HCEC 1CT (cell line): Measurements from ENCODE around the gene PTPRD.

Experiments
- DNase-seq: peaks from one replicate; pipeline ENCODE4 v3.0.0-alpha.2; 2017

The PTPRD gene

DNA sequence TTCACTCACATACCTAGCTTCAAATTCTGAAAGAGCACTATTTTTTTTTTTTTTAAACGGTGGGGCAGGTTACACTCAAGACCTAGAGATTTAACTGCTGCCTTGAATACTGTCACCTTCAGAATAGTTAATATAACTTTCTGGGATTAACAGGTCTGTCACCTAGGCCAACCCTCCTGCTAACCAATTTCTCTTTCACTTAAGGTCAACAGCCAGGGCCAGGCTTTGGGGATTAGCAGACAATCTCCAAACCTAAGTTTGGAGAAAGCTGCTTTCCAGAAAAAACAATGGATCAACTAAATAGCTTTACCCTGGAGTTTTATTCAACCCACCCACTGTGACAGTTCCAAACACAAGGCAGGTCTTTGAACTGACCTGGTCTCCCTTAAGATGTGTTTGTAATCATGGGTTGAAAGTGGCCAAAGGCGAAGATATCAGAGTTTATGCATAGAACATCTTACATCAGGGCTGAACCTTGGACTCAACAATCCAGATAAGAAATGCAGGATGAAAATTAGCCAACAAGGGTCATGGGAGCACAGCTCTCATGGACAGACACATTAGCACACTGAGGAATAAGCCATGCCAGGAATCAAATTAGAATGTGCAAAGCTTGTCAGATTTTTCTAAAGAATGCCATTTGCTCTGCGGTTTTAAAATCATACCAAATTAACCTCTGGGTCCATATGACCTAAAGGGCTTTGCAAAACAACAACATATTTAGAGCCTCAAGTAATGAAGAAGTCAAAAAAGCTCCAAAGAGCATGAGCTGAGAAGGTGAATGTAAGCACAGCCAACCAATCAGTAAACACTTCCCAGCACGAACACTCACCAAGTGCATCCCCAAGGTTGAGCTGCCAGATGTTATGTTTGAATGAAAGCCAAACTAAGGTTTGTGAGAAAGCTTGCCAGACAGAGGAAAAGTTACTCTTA is 2274.7 kb downstream of the PTPRD start:
- DNase-seq = no peak

DNA sequence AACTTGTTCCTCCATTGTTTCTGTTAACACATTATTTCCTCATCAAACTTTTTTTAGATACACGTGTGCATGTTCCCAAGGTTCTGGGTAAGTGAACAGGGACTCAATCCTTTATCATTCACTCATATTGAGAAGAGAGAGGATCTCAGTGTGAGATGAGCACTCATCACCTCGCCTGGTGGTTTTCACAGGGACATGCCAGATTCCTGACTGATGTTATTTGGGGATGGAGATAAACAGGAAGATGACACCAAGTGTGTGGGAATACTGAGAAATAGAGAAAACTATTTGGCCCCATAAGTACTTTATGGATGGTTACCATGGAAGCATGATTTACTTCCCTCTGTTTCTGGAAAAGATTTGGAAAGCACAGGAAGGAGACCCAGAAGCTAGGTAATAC is 2279.9 kb downstream of the PTPRD start:
- DNase-seq = no peak

DNA sequence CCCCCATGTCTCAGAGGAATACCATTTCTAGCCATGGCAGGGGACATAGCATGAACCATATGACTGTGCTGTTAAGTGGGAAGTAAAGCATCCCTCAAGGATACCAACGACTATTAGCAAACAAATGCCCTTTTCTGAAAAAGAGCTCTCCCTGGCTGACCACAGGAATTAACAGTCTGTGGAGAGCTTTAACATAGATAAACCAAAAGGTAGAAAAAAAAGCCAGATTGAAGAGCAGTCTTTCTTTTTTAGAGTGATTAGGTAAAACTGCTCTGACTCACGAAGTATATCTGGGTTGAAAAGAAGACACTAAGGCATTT is 2280.5 kb downstream of the PTPRD start:
- DNase-seq = no peak

- no peak for DNase-seq
Measured at GRCh38 chr9:8331507-8332330, 2281.1 kb downstream of the PTPRD start.

GRCh38 chr9:8329561-8330283 is 2283.1 kb downstream of the PTPRD start:
- no peak for DNase-seq

DNA sequence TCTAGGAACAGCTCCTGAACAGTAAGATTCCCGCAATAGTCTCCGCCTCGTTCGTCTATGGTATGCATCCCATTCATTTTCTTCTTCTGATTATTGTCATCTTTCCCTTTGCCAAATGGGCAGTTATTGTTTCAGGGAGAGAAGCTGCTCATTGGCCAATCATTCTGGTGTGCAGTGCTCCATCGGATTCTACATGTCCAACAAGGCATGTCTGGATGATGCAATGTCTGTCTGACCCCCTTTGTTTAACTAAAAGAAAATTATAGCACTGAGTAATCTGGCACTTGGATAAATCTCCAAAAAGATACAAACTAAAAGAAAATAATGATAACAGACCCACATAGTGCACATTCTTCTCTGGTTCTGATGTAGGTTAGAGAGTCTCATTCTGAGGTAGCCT is 2297.6 kb downstream of the PTPRD start:
- DNase-seq = no peak

GRCh38 chr9:8309258-8309657 is 2303.5 kb downstream of the PTPRD start:
- DNase-seq = no peak

DNA sequence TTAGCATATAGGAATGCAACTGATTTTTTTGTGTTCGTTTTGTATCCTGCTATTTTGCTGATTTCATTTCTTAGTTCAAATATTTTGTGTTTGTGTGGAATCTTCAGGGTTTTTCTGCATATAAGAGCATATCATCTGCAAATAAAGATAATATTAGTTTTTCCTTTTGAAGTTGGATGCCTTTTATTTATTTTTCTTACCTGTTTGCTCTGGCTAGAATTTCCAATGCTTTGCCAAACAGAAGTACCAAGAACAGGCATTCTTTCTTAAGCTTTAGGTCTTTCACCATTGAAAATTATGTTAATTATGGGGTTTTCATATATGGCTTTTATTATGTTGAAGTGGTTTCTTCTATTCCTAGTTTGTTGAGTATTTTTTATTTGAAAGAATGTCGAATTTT is 2308.1 kb downstream of the PTPRD start:
- no peak for DNase-seq

DNA sequence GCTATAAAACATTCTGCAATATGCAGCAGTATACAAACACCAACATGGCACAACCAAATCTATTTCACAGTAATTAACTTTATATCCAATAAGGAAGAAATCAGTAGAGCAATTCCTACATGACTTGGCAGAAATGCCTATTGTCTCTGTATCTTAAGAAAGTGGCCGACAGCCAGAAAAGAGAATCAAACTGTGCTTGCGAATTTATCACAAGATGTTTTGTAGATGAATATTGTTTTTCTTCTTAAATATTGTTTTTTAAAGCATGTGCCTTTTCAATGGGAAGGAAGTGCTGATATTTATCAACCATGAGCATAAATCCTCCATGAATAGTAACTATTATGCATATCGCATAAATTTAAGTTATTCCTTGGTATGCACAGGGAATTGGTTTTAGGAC is 2311.5 kb downstream of the PTPRD start:
- no peak for DNase-seq

- DNase-seq = no peak
Measured at GRCh38 chr9:8297047-8297446, 2315.8 kb downstream of the PTPRD start.

DNA sequence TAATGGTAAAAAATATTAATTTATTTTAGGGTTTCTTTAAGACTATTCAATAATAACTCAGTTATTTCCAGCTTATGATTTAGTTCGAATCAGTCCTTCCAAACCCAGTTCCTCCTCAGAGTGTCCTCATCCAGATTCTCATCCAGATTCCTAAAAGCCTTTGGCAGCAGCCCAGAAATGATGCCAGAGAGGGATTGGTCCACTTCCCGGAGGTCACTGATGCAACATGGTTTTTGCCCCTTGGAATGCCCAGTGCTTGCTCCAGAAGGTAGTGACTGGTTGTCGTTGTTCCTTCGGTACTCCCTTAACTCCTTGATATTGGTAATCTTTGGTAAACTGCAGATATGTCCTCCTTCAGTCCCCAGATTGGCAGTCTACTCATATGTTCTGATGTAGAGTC is 2320.1 kb downstream of the PTPRD start:
- DNase-seq = no peak

- DNase-seq = no peak
Measured at GRCh38 chr9:8289681-8290080, 2323.1 kb downstream of the PTPRD start.

- no peak for DNase-seq
Measured at GRCh38 chr9:8287970-8288369, 2324.8 kb downstream of the PTPRD start.

DNA sequence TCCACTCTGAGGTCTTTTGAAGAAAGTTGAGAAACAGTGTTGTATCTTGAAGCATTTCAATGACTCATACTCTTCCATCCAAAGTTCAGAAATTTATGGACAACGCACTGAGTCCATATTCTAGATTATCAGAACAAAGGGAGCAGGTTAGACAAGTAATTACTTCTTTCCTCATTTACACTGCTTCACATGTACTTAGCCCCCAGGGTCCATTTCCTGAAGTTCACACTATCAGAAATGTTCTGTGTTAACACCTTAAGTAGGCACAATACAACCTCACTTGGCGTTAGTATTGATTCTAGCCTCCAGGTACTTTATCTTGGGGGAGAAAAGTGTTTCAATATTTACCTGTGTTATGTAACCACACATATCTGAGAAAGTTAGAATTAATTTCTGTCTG is 2325.3 kb downstream of the PTPRD start:
- no peak for DNase-seq

DNA sequence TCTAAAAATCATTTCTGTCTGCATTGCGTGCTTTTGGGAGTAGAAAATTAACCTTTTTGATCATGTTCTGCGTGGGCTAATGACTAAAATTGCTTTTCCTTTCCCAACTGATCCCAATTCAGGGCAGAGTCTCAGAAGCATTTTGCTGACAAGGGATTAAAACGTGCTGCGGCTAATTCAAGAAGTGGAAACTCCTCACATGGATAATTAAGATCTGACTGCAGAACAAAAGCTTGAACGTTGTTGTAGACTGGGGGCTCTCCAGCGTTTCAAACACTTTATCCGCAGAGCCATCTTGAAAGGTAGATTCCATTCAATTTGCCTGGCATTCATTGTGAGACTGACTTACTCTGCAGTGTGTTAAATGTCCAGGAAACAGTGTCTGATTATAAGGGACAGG is 2327.9 kb downstream of the PTPRD start:
- DNase-seq = no peak

DNA sequence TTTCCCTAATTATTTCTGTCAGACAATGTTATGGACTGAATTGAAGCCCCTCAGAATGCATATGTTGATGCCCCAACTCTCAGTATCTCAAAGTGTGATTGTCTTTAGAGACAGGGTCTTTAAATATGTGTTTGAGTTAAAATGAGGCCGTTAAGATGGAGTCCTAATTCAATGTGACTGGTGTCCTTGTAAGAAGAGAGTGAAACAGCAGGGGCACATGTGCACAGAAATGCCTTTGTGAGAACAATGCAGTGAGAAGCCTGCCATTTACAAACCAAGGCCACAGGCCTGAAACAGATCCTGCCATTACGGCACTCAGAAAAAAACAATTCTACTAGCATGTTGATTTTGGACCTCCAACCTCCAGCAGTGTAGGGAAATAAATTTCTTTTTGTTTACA is 2330.3 kb downstream of the PTPRD start:
- no peak for DNase-seq

- no peak for DNase-seq
Measured at GRCh38 chr9:8280811-8281210, 2332.0 kb downstream of the PTPRD start.

DNA sequence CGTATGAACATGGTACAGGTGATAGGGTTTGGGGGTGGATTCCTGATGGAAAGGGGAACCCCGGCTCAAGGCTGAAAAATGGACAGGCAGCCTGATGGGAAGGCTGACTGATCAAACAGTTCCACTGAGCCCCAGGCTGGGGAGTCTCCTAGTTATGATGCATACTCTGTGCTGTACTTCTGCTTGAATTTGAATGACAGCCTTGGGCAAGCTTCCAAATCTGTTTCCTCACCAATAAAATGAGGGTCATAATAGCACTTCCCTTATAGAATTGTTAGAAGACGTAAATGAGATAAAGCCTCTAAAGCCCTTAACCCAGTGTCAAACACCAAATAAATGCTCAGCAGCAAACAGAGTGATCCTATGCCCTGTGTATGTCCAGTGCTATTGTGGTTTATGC is 2334.8 kb downstream of the PTPRD start:
- DNase-seq = no peak

GRCh38 chr9:8270235-8270634 is 2342.6 kb downstream of the PTPRD start:
- DNase-seq = no peak

DNA sequence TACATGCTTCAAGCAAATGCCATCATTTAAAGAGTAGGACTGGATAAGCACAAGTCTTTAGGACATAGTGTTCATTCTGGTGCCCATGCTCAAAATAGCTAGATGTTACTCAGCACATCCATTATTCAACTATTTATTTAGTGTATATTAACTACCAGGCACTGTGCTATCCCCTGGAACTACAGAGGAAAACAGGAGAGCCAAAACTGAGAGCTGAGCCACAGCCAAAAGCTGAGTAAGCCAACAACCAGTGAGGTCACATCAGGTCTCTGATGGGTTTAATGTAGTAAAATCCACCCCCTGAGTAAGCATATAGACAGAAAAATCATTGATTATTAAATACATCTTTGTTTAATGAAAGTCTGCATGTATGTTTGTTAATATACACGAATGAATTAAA is 2343.9 kb downstream of the PTPRD start:
- no peak for DNase-seq

GRCh38 chr9:8268216-8268878 is 2344.5 kb downstream of the PTPRD start:
- no peak for DNase-seq

DNA sequence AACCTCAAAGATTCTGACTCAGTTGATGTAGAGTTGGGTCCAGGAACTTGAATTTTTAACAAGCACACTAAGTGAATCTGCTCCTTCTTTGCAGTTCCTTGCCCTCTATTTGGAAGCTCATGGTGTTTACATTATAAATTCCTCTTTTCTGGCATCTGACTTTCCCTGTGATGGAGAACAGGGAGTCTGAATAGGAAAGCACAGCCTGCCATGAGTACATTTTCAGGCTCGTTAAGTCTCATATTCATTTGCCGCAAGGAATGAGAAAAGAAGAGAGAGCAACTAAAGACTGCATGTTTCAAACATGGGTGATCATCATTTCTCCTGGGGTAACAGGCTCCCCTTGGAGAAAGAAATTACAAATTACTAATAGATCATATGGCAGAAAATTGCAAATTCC is 2345.2 kb downstream of the PTPRD start:
- DNase-seq = no peak

DNA sequence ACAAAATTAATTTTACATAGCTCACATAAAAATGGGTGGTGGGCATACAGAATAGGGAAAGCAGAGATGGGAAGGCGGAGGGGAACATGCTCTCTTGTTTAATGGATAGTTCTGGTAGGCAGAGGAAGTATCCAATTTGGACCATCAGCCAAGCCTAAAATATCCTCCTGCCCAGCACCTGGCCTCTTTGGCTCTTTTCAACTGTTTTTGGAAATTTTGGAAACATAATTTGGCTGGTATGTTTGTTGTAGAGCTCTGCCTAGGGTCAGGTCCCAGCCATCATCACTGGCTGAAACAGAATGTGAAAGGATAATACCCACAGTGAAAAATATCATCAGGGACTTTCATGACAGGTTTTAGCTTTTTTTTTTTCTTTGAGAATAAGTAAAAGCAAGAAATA is 2345.9 kb downstream of the PTPRD start:
- DNase-seq = no peak
